ENCODE data around the gene PARD3B. TPM values are rescaled to one million over a fixed set of nuclear protein-coding genes. Genes with fewer than 3 reads are reported as not detected.

Gene PARD3B
- total and polyA plus RNA-seq, 2 of the 8 experiments (the other 6 are each of a cell fraction or from before 2014, with no cell fraction given): 1.2 to 5.7 TPM

- Histone ChIP-seq H4K91ac (replicated peaks; ENCODE audit: insufficient read length, low read length) (no peak overlapping the region), H3K4me2 (ENCODE audit: insufficient read depth in 1 of 2, low read depth in 2 of 2, low read length in 2 of 2) (no peak overlapping the region), H3K23me2 (ENCODE audit: low read depth, low read length) (no peaks in the 10 kb centered on the region), H4K20me1 (replicated peaks in 1 of 2; ENCODE audit: control insufficient read depth in 1 of 2, insufficient read depth in 2 of 2, low read length in 2 of 2) (no peaks in the 10 kb centered on the region), H2BK5ac (ENCODE audit: low read depth, low read length) (no peak overlapping the region), H3K79me2 (ENCODE audit: control insufficient read depth in 1 of 2, insufficient read depth in 2 of 2, low read length in 2 of 2) (no peaks in the 10 kb centered on the region), H3K36me3 (ENCODE audit: control insufficient read depth in 2 of 4, insufficient read depth in 4 of 4, low read length in 3 of 4) (no peaks in the 10 kb centered on the region), H3K27ac (ENCODE audit: low read depth, low read length) (no peak overlapping the region), H2BK20ac (ENCODE audit: low read length) (no peak overlapping the region), H3K14ac (ENCODE audit: insufficient read length) (no peak overlapping the region), H2AK5ac (ENCODE audit: low read depth, low read length) (no peak overlapping the region), H3K18ac (ENCODE audit: extremely low read depth, low read length) (no peak overlapping the region), H2BK120ac (replicated peaks; ENCODE audit: low read depth, low read length) (no peak overlapping the region), H4K8ac (ENCODE audit: extremely low read depth, insufficient read depth, low read length) (no peak overlapping the region), H4K5ac (ENCODE audit: insufficient read length, low read depth, low read length) (no peak overlapping the region), H3K27me3 (replicated peaks in 1 of 4; ENCODE audit: control insufficient read depth in 3 of 4, extremely low read depth in 1 of 4, insufficient read depth in 3 of 4, low read length in 3 of 4) (no peaks in the 10 kb centered on the region), H3K79me1 (ENCODE audit: low read depth, low read length) (no peaks in the 10 kb centered on the region), H3K9me3 (ENCODE audit: insufficient read depth in 2 of 2, low read depth in 1 of 2, low read length in 1 of 2) (no peaks in the 10 kb centered on the region), H2BK12ac (ENCODE audit: low read depth, low read length) (no peak overlapping the region), H3K4ac (replicated peaks; ENCODE audit: insufficient read length, low read depth, low read length) (no peak overlapping the region), H2BK15ac (ENCODE audit: low read length) (no peak overlapping the region), H2AFZ (ENCODE audit: low read length) (no peak overlapping the region), H3K4me1 (replicated peaks in 1 of 4; ENCODE audit: control insufficient read depth in 3 of 4, insufficient read depth in 4 of 4, low read length in 3 of 4) (no peaks in the 10 kb centered on the region), H3K9ac (replicated peaks in 1 of 4; ENCODE audit: extremely low read depth in 1 of 4, low read depth in 3 of 4, low read length in 3 of 4) (no peak overlapping the region), H3K56ac (replicated peaks; ENCODE audit: insufficient read length, low read depth, low read length) (no peak overlapping the region), H3K23ac (ENCODE audit: insufficient read length) (no peak overlapping the region), H3K4me3 (ENCODE audit: extremely low read depth in 1 of 4, insufficient read depth in 2 of 4, low read depth in 3 of 4, low read length in 4 of 4) (no peak overlapping the region)
- TF ChIP-seq SIN3A (conservative IDR thresholded peaks at IDR 0.05 in 1 of 2, IDR thresholded peaks at IDR 0.05 in 1 of 2; ENCODE audit: low read depth in 1 of 2, low read length in 2 of 2) (no peak), NANOG (IDR thresholded peaks at IDR 0.05; ENCODE audit: insufficient read depth, low read depth, low read length, poor library complexity, severe bottlenecking) (no peak), BACH1 (IDR thresholded peaks at IDR 0.05; ENCODE audit: low read length) (no peak), ATF2 (IDR thresholded peaks at IDR 0.05; ENCODE audit: low read length) (no peak), POLR2AphosphoS5 (IDR thresholded peaks at IDR 0.05; ENCODE audit: low read depth, low read length) (no peak), TAF1 (IDR thresholded peaks at IDR 0.05; ENCODE audit: low read depth, low read length) (no peak)
- FAIRE-seq (no peak), DNase-seq (ENCODE audit: low read depth in 1 of 2, low spot score in 2 of 2) (no peak)
- POLR2A ChIA-PET (ENCODE audit: partially characterized antibody): no interaction called here
- 89% methylated on average over 1 of the region's 1 CpG; no CpG with 5 or more reads in 1 of the 2 experiments for WGBS, 2 experiments (ENCODE audit: extremely low coverage in 1 of 2, insufficient coverage in 1 of 2, insufficient read length in 1 of 2, insufficient replicate concordance in 2 of 2, low coverage in 1 of 2, low lambda C conversion rate in 2 of 2, missing lambda C conversion rate in 1 of 2)
- CTCF ChIA-PET (ENCODE audit: partially characterized antibody): no interaction called here
Observed at GRCh38 chr2:205589479-205589878, 1044.2 kb downstream of the PARD3B start.

All from H1 (cell line).